Measurements from ENCODE around the gene AAK1. TPM values are rescaled to one million over a fixed set of nuclear protein-coding genes. Genes with fewer than 3 reads are reported as not detected.

Gene AAK1
- total RNA-seq, 1 donor from 2014 or later, result 20.8 TPM

DNA sequence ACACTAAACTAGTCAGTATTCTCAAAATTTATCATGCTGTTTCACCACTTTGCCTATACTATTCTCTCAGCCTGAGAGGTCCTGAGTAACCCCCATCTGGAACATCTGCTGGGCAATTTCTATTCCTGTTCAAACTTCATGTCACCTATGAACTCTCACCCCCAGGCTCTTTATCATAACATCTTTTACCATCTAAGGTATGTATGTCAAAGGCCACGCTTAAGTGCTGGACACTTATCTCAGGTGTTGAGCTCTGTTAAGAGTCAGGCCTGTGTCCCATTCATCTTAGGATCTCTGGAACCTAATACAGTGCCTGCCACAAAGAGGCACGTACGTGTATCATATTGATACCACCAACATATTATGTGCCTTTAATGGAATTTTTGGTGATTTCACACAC, 4.9 kb downstream of the AAK1 start:
- H3K27ac Mint-ChIP-seq, result no peak overlapping the region
- TF ChIP-seq, protein P1, sequence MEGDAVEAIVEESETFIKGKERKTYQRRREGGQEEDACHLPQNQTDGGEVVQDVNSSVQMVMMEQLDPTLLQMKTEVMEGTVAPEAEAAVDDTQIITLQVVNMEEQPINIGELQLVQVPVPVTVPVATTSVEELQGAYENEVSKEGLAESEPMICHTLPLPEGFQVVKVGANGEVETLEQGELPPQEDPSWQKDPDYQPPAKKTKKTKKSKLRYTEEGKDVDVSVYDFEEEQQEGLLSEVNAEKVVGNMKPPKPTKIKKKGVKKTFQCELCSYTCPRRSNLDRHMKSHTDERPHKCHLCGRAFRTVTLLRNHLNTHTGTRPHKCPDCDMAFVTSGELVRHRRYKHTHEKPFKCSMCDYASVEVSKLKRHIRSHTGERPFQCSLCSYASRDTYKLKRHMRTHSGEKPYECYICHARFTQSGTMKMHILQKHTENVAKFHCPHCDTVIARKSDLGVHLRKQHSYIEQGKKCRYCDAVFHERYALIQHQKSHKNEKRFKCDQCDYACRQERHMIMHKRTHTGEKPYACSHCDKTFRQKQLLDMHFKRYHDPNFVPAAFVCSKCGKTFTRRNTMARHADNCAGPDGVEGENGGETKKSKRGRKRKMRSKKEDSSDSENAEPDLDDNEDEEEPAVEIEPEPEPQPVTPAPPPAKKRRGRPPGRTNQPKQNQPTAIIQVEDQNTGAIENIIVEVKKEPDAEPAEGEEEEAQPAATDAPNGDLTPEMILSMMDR (IDR thresholded peaks at IDR 0.05), result no peak
- no peak for TF ChIP-seq EZH2phosphoT487 (IDR thresholded peaks at IDR 0.05)
- TF ChIP-seq EZH2 (IDR thresholded peaks at IDR 0.05), result no peak

DNA sequence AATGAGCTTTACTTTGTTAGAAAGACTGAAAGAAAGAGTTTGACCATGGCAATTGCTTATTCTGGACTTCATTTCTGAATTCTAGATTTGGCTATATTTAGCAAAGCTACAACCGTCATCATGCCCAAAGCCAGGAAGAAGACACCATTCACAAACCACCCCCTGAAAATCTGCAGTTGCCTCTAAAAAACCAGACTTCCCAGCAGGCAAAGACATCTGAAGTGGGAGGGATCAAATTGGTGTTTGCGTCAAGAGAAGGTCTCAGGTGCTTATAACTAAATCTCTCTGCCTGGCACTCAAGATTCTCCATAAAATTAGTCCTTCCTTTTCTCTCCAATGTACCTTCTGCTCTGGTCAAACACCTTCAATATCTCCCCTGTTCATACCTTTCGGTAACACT, 5.6 kb downstream of the AAK1 start:
- Histone ChIP-seq H3K27me3 (no peaks in the 10 kb centered on the region), H3K36me3 (no peaks in the 10 kb centered on the region), H3K9ac (no peak overlapping the region), H3K4me1 (peaks cover 27% of the 10 kb centered on the region), H2AFZ (replicated peaks) (no peak overlapping the region), H3K9me3 (ENCODE audit: low read depth) (no peaks in the 10 kb centered on the region), H3K79me2 (ENCODE audit: low read depth) (peaks cover 69% of the 10 kb centered on the region), H3K4me3 (no peak overlapping the region), H3F3A (ENCODE audit: low read depth) (peaks cover 12% of the 10 kb centered on the region), H4K20me1 (ENCODE audit: low read depth) (peaks cover 6% of the 10 kb centered on the region), H3K27ac (no peak overlapping the region), H3K4me2 (peak overlapping the region; percentile 49)
- TF ChIP-seq EZH2 (IDR thresholded peaks at IDR 0.05) (no peak), EZH2phosphoT487 (IDR thresholded peaks at IDR 0.05) (no peak)
- no peaks in the 10 kb centered on the region for H3K9me3 Mint-ChIP-seq
- peaks cover 25% of the 10 kb centered on the region for H3K4me1 Mint-ChIP-seq
- H3K27me3 Mint-ChIP-seq (ENCODE audit: insufficient read depth, low read depth), result peaks cover 2% of the 10 kb centered on the region
- no peak overlapping the region for H3K27ac Mint-ChIP-seq
- no peak overlapping the region for H3K4me3 Mint-ChIP-seq
- peaks cover 7% of the 10 kb centered on the region for H3K36me3 Mint-ChIP-seq
- DNase-seq (ENCODE audit: low spot score), result no peak

More for the DNA sequence above, 4.9 kb downstream of the AAK1 start:
- Mint-ChIP-seq H3K36me3 (peaks cover 7% of the 10 kb centered on the region), H3K4me1 (peaks cover 25% of the 10 kb centered on the region), H3K9me3 (no peaks in the 10 kb centered on the region), H3K4me3 (no peak overlapping the region), H3K27me3 (ENCODE audit: insufficient read depth, low read depth) (peaks cover 2% of the 10 kb centered on the region)
- H3K79me2 ChIP-seq (ENCODE audit: low read depth), result peaks cover 69% of the 10 kb centered on the region
- no peak overlapping the region for H3K4me3 ChIP-seq
- H3K27me3 ChIP-seq, result no peaks in the 10 kb centered on the region
- peaks cover 18% of the 10 kb centered on the region for H3F3A ChIP-seq (ENCODE audit: low read depth)
- H4K20me1 ChIP-seq (ENCODE audit: low read depth), result peaks cover 6% of the 10 kb centered on the region
- H2AFZ ChIP-seq (replicated peaks), result no peak overlapping the region
- no peaks in the 10 kb centered on the region for H3K36me3 ChIP-seq
- no peak for DNase-seq (ENCODE audit: low spot score)
- H3K4me1 ChIP-seq, result peaks cover 27% of the 10 kb centered on the region
- no peak overlapping the region for H3K27ac ChIP-seq
- H3K4me2 ChIP-seq, result peak overlapping the region; percentile 49
- no peaks in the 10 kb centered on the region for H3K9me3 ChIP-seq (ENCODE audit: low read depth)
- no peak overlapping the region for H3K9ac ChIP-seq

DNA sequence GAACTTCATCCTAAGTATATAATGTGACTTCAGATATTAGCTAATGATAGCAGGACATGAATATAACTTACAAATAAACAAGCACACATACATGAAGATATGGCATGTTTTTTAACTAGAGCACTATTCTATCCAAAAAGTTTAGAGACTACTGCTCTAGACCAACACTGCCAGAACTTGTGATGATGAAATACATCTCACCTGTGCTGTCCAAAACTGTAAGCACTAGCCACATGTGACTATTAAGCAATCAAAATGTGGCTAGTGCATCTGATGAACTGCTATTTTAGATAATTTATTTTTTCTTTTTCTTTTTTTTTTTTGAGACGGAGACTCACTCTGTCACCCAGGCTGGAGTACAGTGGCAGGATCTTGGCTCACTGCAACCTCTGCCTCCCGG, 7.1 kb downstream of the AAK1 start:
- H3K4me2 ChIP-seq, result no peak overlapping the region
- H3K27ac ChIP-seq, result no peak overlapping the region
- TF ChIP-seq EZH2phosphoT487 (IDR thresholded peaks at IDR 0.05), result no peak
- TF ChIP-seq, protein P1 (IDR thresholded peaks at IDR 0.05), result no peak
- TF ChIP-seq EZH2 (IDR thresholded peaks at IDR 0.05), result no peak
- H3K27me3 Mint-ChIP-seq (ENCODE audit: insufficient read depth, low read depth), result peaks cover 2% of the 10 kb centered on the region
- H3K27me3 ChIP-seq, result no peaks in the 10 kb centered on the region
- H3F3A ChIP-seq (ENCODE audit: low read depth), result peaks cover 9% of the 10 kb centered on the region
- H3K4me3 ChIP-seq, result no peak overlapping the region
- H2AFZ ChIP-seq (replicated peaks), result no peak overlapping the region
- peaks cover 19% of the 10 kb centered on the region for H3K4me1 ChIP-seq
- peaks cover 6% of the 10 kb centered on the region for H4K20me1 ChIP-seq (ENCODE audit: low read depth)
- no peak overlapping the region for H3K27ac Mint-ChIP-seq
- no peaks in the 10 kb centered on the region for H3K9me3 ChIP-seq (ENCODE audit: low read depth)
- no peak overlapping the region for H3K9ac ChIP-seq
- peaks cover 54% of the 10 kb centered on the region for H3K79me2 ChIP-seq (ENCODE audit: low read depth)
- no peak overlapping the region for H3K4me3 Mint-ChIP-seq
- no peaks in the 10 kb centered on the region for H3K36me3 ChIP-seq
- H3K4me1 Mint-ChIP-seq, result peaks cover 18% of the 10 kb centered on the region
- no peak for DNase-seq (ENCODE audit: low spot score)
- no peaks in the 10 kb centered on the region for H3K9me3 Mint-ChIP-seq
- H3K36me3 Mint-ChIP-seq, result peaks cover 7% of the 10 kb centered on the region

DNA sequence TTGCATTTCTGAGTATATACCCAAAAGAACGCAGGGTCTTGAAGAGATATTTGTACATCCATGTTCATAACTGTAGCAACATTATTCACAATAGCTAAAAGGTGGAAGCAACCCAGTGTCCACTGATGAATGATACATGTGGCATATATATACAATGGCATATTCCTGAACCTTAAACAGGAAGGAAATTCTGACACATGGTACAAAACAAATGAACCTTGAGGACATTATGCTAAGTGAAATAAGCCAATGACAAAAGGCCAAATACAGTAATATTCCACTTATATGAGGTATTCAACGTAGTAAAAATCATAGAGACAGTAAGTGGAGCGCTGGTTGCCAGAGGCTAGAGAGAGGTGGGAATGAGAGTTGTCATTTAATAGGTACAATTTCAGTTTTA, 8.1 kb downstream of the AAK1 start:
- DNase-seq (ENCODE audit: low spot score), result no peak
- H3K9me3 Mint-ChIP-seq, result no peaks in the 10 kb centered on the region
- H3K4me3 Mint-ChIP-seq, result no peak overlapping the region
- H3K36me3 Mint-ChIP-seq, result peaks cover 6% of the 10 kb centered on the region
- Histone ChIP-seq H3K36me3 (no peaks in the 10 kb centered on the region), H4K20me1 (ENCODE audit: low read depth) (peaks cover 6% of the 10 kb centered on the region), H3K9ac (no peak overlapping the region), H3F3A (ENCODE audit: low read depth) (peaks cover 9% of the 10 kb centered on the region), H3K9me3 (ENCODE audit: low read depth) (no peaks in the 10 kb centered on the region), H3K4me1 (peaks cover 26% of the 10 kb centered on the region), H3K27ac (no peak overlapping the region), H2AFZ (replicated peaks) (no peak overlapping the region), H3K4me2 (no peak overlapping the region), H3K4me3 (no peak overlapping the region), H3K27me3 (no peaks in the 10 kb centered on the region), H3K79me2 (ENCODE audit: low read depth) (peaks cover 51% of the 10 kb centered on the region)
- H3K27me3 Mint-ChIP-seq (ENCODE audit: insufficient read depth, low read depth), result peaks cover 2% of the 10 kb centered on the region
- TF ChIP-seq EZH2 (IDR thresholded peaks at IDR 0.05) (no peak), EZH2phosphoT487 (IDR thresholded peaks at IDR 0.05) (no peak)
- TF ChIP-seq, protein P1 (IDR thresholded peaks at IDR 0.05), result no peak
- no peak overlapping the region for H3K27ac Mint-ChIP-seq
- H3K4me1 Mint-ChIP-seq, result peaks cover 8% of the 10 kb centered on the region

All from neural progenitor cell (in vitro differentiated cells).